Transverse colon (tissue), 3 donors: ENCODE measurements around the gene OR1F1.

Experiments
- CTCF ChIP-seq, 5 experiments: fragments of 200-600 bp in 3 of 5; fragments of 450-650 bp in 2 of 5; sonication (generic) in 3 of 5; IDR thresholded peaks; 1 replicate in 2 of 5; 2 replicates in 3 of 5; pipeline ENCODE4 v1.5.1; 2016 to 2017; ENCODE audit warnings: antibody characterized with exemption in 5 of 5, inconsistent platforms in 3 of 5, mild to moderate bottlenecking in 2 of 5, moderate library complexity in 1 of 5
- POLR2A ChIP-seq: fragments of 450-650 bp; IDR thresholded peaks from one replicate; pipeline ENCODE4 v1.6.1; 2016; ENCODE audit warnings: antibody characterized with exemption, mild to moderate bottlenecking, moderate library complexity

GRCh38 chr16:3186946-3187690 is 886 bp upstream of the OR1F1 start:
- no peak for TF ChIP-seq POLR2A
- no peak for TF ChIP-seq CTCF (IDR thresholded peaks at IDR 0.05)
